ENCODE data around the gene NRK. TPM values are rescaled to one million over a fixed set of nuclear protein-coding genes. Genes with fewer than 3 reads are reported as not detected.
"Not testable (repeated sequence)": the region's sequence is repeated elsewhere in the genome, so short reads cannot be mapped to it uniquely, and the experiment has no call there.

NRK gene, protein sequence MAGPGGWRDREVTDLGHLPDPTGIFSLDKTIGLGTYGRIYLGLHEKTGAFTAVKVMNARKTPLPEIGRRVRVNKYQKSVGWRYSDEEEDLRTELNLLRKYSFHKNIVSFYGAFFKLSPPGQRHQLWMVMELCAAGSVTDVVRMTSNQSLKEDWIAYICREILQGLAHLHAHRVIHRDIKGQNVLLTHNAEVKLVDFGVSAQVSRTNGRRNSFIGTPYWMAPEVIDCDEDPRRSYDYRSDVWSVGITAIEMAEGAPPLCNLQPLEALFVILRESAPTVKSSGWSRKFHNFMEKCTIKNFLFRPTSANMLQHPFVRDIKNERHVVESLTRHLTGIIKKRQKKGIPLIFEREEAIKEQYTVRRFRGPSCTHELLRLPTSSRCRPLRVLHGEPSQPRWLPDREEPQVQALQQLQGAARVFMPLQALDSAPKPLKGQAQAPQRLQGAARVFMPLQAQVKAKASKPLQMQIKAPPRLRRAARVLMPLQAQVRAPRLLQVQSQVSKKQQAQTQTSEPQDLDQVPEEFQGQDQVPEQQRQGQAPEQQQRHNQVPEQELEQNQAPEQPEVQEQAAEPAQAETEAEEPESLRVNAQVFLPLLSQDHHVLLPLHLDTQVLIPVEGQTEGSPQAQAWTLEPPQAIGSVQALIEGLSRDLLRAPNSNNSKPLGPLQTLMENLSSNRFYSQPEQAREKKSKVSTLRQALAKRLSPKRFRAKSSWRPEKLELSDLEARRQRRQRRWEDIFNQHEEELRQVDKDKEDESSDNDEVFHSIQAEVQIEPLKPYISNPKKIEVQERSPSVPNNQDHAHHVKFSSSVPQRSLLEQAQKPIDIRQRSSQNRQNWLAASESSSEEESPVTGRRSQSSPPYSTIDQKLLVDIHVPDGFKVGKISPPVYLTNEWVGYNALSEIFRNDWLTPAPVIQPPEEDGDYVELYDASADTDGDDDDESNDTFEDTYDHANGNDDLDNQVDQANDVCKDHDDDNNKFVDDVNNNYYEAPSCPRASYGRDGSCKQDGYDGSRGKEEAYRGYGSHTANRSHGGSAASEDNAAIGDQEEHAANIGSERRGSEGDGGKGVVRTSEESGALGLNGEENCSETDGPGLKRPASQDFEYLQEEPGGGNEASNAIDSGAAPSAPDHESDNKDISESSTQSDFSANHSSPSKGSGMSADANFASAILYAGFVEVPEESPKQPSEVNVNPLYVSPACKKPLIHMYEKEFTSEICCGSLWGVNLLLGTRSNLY (N-terminal part only)
- total RNA-seq: 1 to 10 TPM in 1 of 2 donors, under 1 TPM in 1; 0.52 to 2.0 TPM

DNA sequence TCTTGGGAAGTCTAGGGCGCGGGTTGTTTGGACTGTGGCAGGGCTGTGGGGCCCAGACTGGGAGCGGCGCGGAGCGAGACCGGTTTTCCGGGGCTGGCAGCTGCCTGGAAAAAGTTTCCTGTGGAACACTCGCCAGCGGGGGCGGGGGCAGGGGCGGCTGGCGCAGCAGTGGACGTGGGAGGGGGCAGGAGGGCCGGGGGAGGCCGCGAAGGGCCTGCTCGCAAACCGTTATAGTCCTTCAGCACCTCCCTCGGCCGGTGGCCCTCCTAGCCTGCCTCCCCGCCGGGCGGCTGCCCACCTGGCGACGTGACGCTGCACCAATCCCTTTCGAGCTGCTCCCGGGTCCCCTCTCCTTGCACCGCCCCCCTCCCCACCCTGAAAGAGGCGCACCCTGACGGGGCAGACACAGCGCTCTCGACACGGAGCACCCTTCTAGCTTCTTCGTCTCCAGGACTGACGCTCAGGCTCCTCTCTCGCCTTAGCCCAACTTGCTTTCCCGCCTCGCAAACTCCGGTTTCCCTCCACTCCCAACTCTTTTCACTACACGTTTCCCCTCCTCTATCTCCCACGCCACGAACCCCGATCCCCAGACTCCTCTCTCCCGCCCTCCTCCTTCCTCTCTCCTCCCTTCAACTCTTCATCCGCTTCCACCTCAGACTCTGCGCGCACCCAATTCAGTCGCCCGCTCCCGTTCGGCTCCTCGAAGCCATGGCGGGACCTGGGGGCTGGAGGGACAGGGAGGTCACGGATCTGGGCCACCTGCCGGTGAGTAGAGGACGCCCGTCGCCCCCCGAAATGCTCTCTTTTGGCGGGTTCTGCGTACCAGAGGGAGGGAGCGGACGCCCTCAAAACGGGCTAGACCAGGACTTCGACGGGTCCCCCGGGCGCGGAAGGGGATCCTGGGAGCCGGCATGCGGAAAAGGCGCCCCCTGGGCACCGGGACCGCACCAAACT is at the start of gene NRK:
NRK (plus strand) TSS at position 402 of the 954 bp plus-strand sequence; CDS start at position 709, 307 bp downstream.
- TF ChIP-seq POLR2A (IDR thresholded peaks at IDR 0.05): no peak
- TF ChIP-seq, protein P1, sequence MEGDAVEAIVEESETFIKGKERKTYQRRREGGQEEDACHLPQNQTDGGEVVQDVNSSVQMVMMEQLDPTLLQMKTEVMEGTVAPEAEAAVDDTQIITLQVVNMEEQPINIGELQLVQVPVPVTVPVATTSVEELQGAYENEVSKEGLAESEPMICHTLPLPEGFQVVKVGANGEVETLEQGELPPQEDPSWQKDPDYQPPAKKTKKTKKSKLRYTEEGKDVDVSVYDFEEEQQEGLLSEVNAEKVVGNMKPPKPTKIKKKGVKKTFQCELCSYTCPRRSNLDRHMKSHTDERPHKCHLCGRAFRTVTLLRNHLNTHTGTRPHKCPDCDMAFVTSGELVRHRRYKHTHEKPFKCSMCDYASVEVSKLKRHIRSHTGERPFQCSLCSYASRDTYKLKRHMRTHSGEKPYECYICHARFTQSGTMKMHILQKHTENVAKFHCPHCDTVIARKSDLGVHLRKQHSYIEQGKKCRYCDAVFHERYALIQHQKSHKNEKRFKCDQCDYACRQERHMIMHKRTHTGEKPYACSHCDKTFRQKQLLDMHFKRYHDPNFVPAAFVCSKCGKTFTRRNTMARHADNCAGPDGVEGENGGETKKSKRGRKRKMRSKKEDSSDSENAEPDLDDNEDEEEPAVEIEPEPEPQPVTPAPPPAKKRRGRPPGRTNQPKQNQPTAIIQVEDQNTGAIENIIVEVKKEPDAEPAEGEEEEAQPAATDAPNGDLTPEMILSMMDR (IDR thresholded peaks at IDR 0.05): no peak
- intact Hi-C loops (cut with DNase I): no loop called here
- DNase-seq: peak in 2 of 4 donors; percentile 14 to 20

DNA sequence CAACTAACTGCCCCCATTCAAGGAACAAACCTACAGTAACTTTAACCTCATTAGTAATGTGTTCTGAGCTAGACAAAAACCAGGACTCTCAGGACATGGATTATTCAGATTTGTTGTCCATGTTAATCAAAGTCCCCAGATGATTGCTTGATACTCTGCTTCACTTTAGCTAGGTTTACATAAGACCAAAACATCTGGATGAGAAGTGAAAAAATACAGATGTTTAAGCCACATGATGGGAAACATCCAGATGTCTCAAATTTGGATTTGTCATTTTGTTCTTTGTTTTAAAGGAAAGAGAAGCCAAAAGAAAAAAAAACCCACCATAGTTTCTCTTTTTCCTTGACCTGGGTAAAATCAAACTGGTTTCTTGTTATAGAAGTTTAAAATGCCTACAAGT is 48.5 kb upstream of the NRK start:
- Histone ChIP-seq H3K4me1 (no peaks in the 10 kb centered on the region), H3K36me3 (replicated peaks in 1 of 2; ENCODE audit: insufficient read depth in 1 of 2, low read depth in 2 of 2) (no peaks in the 10 kb centered on the region), H3K9me3 (no peaks in the 10 kb centered on the region), H3K27me3 (no peaks in the 10 kb centered on the region), H3K4me3 (no peak overlapping the region), H3K27ac (no peak overlapping the region)
- TF ChIP-seq, protein P1 (IDR thresholded peaks at IDR 0.05): no peak
- no peak for TF ChIP-seq POLR2A (IDR thresholded peaks at IDR 0.05)
- DNase-seq (no peak), ATAC-seq (no peak)
- intact Hi-C loops (cut with DNase I): no loop called here

More for the DNA sequence above, at the start of gene NRK:
- H3K27ac ChIP-seq: no peak within 1 kb of the TSS
- ATAC-seq: peak; percentile 48
- no peaks in the 10 kb centered on the region for H3K9me3 ChIP-seq
- H3K4me1 ChIP-seq: peaks cover 13% of the 10 kb centered on the region
- 2 to 3% methylated on average over 31 to 34 of the region's 76 CpGs for WGBS, 2 donors
- no peaks in the 10 kb centered on the region for H3K36me3 ChIP-seq (replicated peaks in 1 of 2; ENCODE audit: insufficient read depth in 1 of 2, low read depth in 2 of 2)
- H3K27me3 ChIP-seq: no peaks in the 10 kb centered on the region
- H3K4me3 ChIP-seq: no peak within 1 kb of the TSS

DNA sequence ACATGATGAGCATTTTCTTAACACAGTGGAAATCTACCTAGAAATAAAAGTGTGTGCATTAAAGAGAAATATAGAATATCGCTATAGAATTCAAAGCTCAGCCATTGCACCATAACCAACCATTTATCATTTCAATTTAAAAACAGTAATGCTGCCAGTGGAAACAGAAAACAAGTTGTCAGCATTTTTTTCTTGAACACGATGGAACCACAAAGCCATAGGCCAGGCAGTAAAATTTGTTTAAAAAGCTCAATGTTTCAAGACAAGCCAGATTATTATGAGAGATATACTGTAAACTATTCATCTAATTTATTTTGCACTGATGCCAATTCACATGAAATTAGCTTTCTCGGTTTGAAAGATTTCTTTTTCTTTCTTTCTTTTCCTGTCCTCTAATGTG is 46.7 kb upstream of the NRK start:
- no peak for TF ChIP-seq POLR2A (IDR thresholded peaks at IDR 0.05)
- TF ChIP-seq, protein P1 (IDR thresholded peaks at IDR 0.05): no peak
- H3K4me1 ChIP-seq: no peaks in the 10 kb centered on the region
- H3K4me3 ChIP-seq: no peak overlapping the region
- no peaks in the 10 kb centered on the region for H3K9me3 ChIP-seq
- no peak overlapping the region for H3K27ac ChIP-seq
- no peaks in the 10 kb centered on the region for H3K36me3 ChIP-seq (replicated peaks in 1 of 2; ENCODE audit: insufficient read depth in 1 of 2, low read depth in 2 of 2)
- no peaks in the 10 kb centered on the region for H3K27me3 ChIP-seq
- ATAC-seq (no peak), DNase-seq (no peak)
- 57 to 61% methylated on average over 3 of the region's 3 CpGs for WGBS, 2 donors
- intact Hi-C loops (cut with DNase I): no loop called here

DNA sequence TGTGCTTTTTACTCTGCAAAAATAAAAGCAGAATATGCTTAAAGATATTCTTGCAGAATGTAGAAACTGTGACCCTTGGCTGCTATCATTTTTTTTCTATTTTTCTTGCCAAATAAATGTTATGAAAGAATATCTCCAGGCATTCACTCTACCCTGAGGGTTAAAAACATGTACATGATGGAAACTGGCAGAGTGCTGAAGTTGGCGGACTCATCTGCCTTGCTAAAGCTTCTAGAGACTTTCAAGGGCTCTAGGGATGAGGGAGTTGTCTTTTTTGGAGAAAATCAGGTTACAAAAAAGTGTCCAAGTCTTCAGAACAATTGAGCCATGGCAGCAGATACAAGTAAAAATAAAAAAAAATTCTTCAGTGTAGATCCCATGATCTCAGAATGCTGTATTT is 40.5 kb upstream of the NRK start:
- Histone ChIP-seq H3K9me3 (no peaks in the 10 kb centered on the region), H3K36me3 (replicated peaks in 1 of 2; ENCODE audit: insufficient read depth in 1 of 2, low read depth in 2 of 2) (no peaks in the 10 kb centered on the region), H3K27ac (no peak overlapping the region), H3K4me3 (no peak overlapping the region), H3K4me1 (no peaks in the 10 kb centered on the region), H3K27me3 (no peaks in the 10 kb centered on the region)
- ATAC-seq (no peak), DNase-seq (no peak)
- intact Hi-C loops (cut with DNase I): no loop called here
- 48 to 100% methylated on average over 1 of the region's 1 CpG for WGBS, 2 donors
- TF ChIP-seq POLR2A (IDR thresholded peaks at IDR 0.05): no peak
- TF ChIP-seq, protein P1 (IDR thresholded peaks at IDR 0.05): no peak

DNA sequence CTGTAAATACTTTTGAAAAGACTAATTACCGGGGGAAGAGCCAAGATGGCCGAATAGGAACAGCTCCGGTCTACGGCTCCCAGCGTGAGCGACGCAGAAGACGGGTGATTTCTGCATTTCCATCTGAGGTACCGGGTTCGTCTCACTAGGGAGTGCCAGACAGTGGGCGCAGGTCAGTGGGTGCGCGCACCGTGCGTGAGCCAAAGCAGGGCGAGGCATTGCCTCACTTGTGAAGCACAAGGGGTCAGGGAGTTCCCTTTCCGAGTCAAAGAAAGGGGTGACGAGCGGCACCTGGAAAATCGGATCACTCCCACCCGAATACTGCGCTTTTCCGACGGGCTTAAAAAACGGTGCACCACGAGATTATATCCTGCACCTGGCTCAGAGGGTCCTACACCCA is 25.5 kb upstream of the NRK start:
- DNase-seq; H3K4me3 ChIP-seq; H3K4me1 ChIP-seq; ATAC-seq; H3K36me3 ChIP-seq (replicated peaks in 1 of 2; ENCODE audit: insufficient read depth in 1 of 2, low read depth in 2 of 2); H3K9me3 ChIP-seq; intact Hi-C loops (cut with DNase I); H3K27me3 ChIP-seq; H3K27ac ChIP-seq: not testable (repeated sequence)
- WGBS, 2 donors: 80 to 91% methylated on average over 4 to 5 of the region's 26 CpGs
